ENCODE measurements around the gene FOXK2. TPM values are rescaled to one million over a fixed set of nuclear protein-coding genes. Genes with fewer than 3 reads are reported as not detected.

FOXK2 gene
- total and polyA plus RNA-seq, 2 of the 8 experiments (the other 6 are each of a cell fraction or from before 2014, with no cell fraction given) = 34.7 to 64.9 TPM

GRCh38 chr17:82644148-82644547 is 124.6 kb downstream of the FOXK2 start (continued):
- TF ChIP-seq RNF2 (IDR thresholded peaks at IDR 0.05; ENCODE audit: borderline replicate concordance, low read depth, low read length, missing control alignments, poor library complexity, severe bottlenecking) (no peak), BACH1 (IDR thresholded peaks at IDR 0.05; ENCODE audit: low read length) (no peak), KDM5A (IDR thresholded peaks at IDR 0.05; ENCODE audit: low read length) (no peak), TAF1 (IDR thresholded peaks at IDR 0.05; ENCODE audit: low read depth, low read length) (no peak)
- TF ChIP-seq, protein P1, sequence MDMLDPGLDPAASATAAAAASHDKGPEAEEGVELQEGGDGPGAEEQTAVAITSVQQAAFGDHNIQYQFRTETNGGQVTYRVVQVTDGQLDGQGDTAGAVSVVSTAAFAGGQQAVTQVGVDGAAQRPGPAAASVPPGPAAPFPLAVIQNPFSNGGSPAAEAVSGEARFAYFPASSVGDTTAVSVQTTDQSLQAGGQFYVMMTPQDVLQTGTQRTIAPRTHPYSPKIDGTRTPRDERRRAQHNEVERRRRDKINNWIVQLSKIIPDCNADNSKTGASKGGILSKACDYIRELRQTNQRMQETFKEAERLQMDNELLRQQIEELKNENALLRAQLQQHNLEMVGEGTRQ (IDR thresholded peaks at IDR 0.05; ENCODE audit: low read length) = no peak
